ENCODE results near the gene RFX8.
A peak's percentile ranks its signal among the peaks of the same experiment; 100 is the strongest.

The RFX8 gene

DNA sequence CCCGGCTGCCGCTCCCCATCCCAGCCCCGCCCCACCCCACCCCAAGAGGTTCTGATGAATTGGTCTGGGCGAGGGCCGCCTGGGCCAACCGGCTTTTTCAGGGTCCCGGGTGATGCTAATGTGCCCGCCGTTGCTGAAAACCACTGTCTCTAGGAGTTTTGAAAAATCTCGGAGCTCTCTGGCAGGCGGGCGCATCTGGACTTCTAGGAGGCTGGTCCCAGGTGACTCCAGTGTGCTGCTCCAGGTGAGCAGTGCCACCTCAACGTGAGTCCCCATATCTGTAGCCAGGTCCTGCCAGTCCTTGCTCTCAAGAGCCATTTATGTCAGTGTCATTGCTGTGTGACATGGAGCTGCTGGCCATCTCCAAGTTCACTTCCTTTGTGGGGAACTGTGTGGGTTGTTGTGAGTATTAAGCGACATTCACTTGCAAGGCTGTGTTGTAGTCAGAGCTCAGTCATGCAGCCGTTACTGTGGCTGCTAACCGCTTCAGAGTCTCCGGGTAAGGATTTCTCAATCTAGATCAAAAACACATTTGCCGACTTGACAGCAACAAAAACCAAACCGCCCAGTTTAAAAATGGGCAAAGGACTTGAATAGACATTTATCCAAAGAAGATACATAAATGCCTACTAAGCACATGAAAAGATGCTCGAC, at the start of gene RFX8:
Gene RFX8, minus strand, starts transcription at position 382 of the 654 bp plus-strand sequence. CDS start 8,264 bp downstream, outside the sequence.
- Histone ChIP-seq H3K36me3 (ENCODE audit: control insufficient read depth in 5 of 5, insufficient read depth in 5 of 5, low read length in 5 of 5) (no peaks in the 10 kb centered on the region), H3K9ac (ENCODE audit: low read length in 5 of 5) (peak within 1 kb of the TSS in 4 of 5 donors; percentile 4 to 76 (median 28)), H3K27ac (ENCODE audit: low read depth, low read length) (peak within 1 kb of the TSS; percentile 69)

GRCh38 chr2:101521487-101521886, 46.6 kb upstream of the RFX8 start:
- H3K9ac ChIP-seq (ENCODE audit: low read length in 5 of 5): no peak overlapping the region
- H3K9me3 ChIP-seq (ENCODE audit: control insufficient read depth in 5 of 5, low read length in 5 of 5): peaks cover 0 to 5% (median 0%) of the 10 kb centered on the region in 5 donors
- no peak overlapping the region for H3K4me3 ChIP-seq (ENCODE audit: low read depth in 1 of 5, low read length in 5 of 5)
- H3K4me1 ChIP-seq (ENCODE audit: control insufficient read depth in 5 of 5, insufficient read depth in 5 of 5, low read length in 5 of 5): peaks cover 0 to 32% (median 25%) of the 10 kb centered on the region in 5 donors
- peaks cover 0 to 3% (median 0%) of the 10 kb centered on the region in 5 donors for H3K27me3 ChIP-seq (ENCODE audit: control insufficient read depth in 5 of 5, insufficient read depth in 4 of 5, low read length in 5 of 5)
- H3K27ac ChIP-seq (ENCODE audit: low read depth, low read length): no peak overlapping the region
- no peaks in the 10 kb centered on the region for H3K36me3 ChIP-seq (ENCODE audit: control insufficient read depth in 5 of 5, insufficient read depth in 5 of 5, low read length in 5 of 5)

More for the DNA sequence above, at the start of gene RFX8:
- Histone ChIP-seq H3K9me3 (ENCODE audit: control insufficient read depth in 5 of 5, low read length in 5 of 5) (no peaks in the 10 kb centered on the region), H3K27me3 (ENCODE audit: control insufficient read depth in 5 of 5, insufficient read depth in 4 of 5, low read length in 5 of 5) (peaks cover 0 to 4% (median 0%) of the 10 kb centered on the region in 5 donors), H3K4me3 (ENCODE audit: low read depth in 1 of 5, low read length in 5 of 5) (peak within 1 kb of the TSS; percentile 56 to 70 (median 62)), H3K4me1 (ENCODE audit: control insufficient read depth in 5 of 5, insufficient read depth in 5 of 5, low read length in 5 of 5) (peaks cover 1 to 20% (median 14%) of the 10 kb centered on the region in 5 donors)

DNA sequence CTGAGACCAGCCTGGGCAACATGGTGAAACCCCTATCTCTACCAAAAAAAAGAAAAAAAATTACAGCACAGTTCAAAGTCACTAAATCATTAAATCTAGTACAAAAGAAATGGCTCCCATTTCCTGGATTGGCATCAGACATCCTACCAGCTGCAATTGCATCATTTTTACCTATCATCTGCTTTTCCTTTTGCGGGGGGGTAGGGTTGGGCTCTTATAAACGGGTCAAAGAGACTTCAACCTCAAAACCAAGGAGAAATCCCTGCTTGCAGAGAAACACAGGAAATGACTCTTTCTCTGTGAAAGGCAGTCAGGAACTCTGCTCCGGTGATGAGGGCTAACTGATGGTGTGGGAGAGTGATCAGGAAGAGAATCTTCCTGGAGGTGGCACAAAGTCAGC, 45.3 kb upstream of the RFX8 start:
- Histone ChIP-seq H3K36me3 (ENCODE audit: control insufficient read depth in 5 of 5, insufficient read depth in 5 of 5, low read length in 5 of 5) (no peaks in the 10 kb centered on the region), H3K9me3 (ENCODE audit: control insufficient read depth in 5 of 5, low read length in 5 of 5) (peaks cover 0 to 5% (median 0%) of the 10 kb centered on the region in 5 donors), H3K4me3 (ENCODE audit: low read depth in 1 of 5, low read length in 5 of 5) (no peak overlapping the region), H3K27me3 (ENCODE audit: control insufficient read depth in 5 of 5, insufficient read depth in 4 of 5, low read length in 5 of 5) (peaks cover 0 to 3% (median 0%) of the 10 kb centered on the region in 5 donors), H3K27ac (ENCODE audit: low read depth, low read length) (peak overlapping the region; percentile 14), H3K4me1 (ENCODE audit: control insufficient read depth in 5 of 5, insufficient read depth in 5 of 5, low read length in 5 of 5) (peaks cover 2 to 41% (median 27%) of the 10 kb centered on the region in 5 donors), H3K9ac (ENCODE audit: low read length in 5 of 5) (no peak overlapping the region)

- H3K27ac ChIP-seq (ENCODE audit: low read depth, low read length): no peak overlapping the region
- H3K9ac ChIP-seq (ENCODE audit: low read length in 5 of 5): peak overlapping the region in 1 of 5 donors; percentile 16
- H3K36me3 ChIP-seq (ENCODE audit: control insufficient read depth in 5 of 5, insufficient read depth in 5 of 5, low read length in 5 of 5): no peaks in the 10 kb centered on the region
Observed at GRCh38 chr2:101518578-101519492, 43.9 kb upstream of the RFX8 start.

GRCh38 chr2:101517758-101518271, 42.9 kb upstream of the RFX8 start:
- Histone ChIP-seq H3K36me3 (ENCODE audit: control insufficient read depth in 5 of 5, insufficient read depth in 5 of 5, low read length in 5 of 5) (no peaks in the 10 kb centered on the region), H3K27ac (ENCODE audit: low read depth, low read length) (no peak overlapping the region), H3K27me3 (ENCODE audit: control insufficient read depth in 5 of 5, insufficient read depth in 4 of 5, low read length in 5 of 5) (peaks cover 0 to 3% (median 0%) of the 10 kb centered on the region in 5 donors), H3K9ac (ENCODE audit: low read length in 5 of 5) (no peak overlapping the region), H3K4me1 (ENCODE audit: control insufficient read depth in 5 of 5, insufficient read depth in 5 of 5, low read length in 5 of 5) (peaks cover 2 to 45% (median 24%) of the 10 kb centered on the region in 5 donors), H3K9me3 (ENCODE audit: control insufficient read depth in 5 of 5, low read length in 5 of 5) (peaks cover 0 to 5% (median 2%) of the 10 kb centered on the region in 5 donors), H3K4me3 (ENCODE audit: low read depth in 1 of 5, low read length in 5 of 5) (no peak overlapping the region)

More at GRCh38 chr2:101518578-101519492, 43.9 kb upstream of the RFX8 start:
- H3K4me3 ChIP-seq (ENCODE audit: low read depth in 1 of 5, low read length in 5 of 5): peak overlapping the region in 1 of 5 donors; percentile 26
- H3K9me3 ChIP-seq (ENCODE audit: control insufficient read depth in 5 of 5, low read length in 5 of 5): peaks cover 0 to 5% (median 0%) of the 10 kb centered on the region in 5 donors
- peaks cover 2 to 45% (median 24%) of the 10 kb centered on the region in 5 donors for H3K4me1 ChIP-seq (ENCODE audit: control insufficient read depth in 5 of 5, insufficient read depth in 5 of 5, low read length in 5 of 5)
- peaks cover 0 to 3% (median 0%) of the 10 kb centered on the region in 5 donors for H3K27me3 ChIP-seq (ENCODE audit: control insufficient read depth in 5 of 5, insufficient read depth in 4 of 5, low read length in 5 of 5)

DNA sequence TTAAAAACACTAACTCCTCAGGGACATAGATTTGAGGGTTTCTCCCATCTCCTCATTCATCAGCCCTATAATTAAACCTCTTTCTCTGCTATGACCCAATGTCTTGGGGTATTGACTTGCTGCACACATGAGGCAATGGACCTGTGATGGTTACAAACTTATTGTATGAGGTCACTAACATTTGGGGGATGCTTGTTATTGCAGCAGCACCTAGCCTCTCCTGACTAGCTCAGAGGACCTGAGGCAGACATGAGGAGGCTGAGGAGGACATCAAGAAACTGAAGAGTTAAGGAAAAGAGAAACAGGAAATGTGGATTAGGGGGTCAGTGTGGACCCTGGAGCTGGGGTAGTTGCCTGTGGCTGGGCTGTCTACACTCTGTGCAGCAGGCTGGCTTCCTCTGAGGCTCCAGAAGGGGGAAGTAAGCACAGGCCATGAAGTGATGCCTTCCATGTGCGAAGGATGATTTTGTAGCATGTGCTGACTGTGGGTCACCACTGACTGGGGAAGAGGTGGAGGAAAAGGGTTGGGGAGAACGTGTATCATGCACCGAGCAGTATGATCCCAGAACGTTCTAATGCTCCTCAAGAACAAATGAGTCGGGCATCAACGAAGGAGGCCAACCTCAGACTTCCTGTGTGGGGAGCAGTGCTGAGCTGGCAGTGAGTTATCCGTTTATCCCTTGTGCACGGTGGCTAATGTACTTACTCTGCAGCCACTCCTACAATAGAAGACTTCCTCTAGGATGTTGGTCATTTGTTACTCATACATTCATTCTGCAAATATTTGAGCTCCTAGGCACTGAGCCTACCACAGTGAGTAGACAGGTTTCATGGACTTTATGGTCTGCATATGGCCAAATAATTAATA, 42.1 kb upstream of the RFX8 start:
- peaks cover 2 to 45% (median 24%) of the 10 kb centered on the region in 5 donors for H3K4me1 ChIP-seq (ENCODE audit: control insufficient read depth in 5 of 5, insufficient read depth in 5 of 5, low read length in 5 of 5)
- H3K27ac ChIP-seq (ENCODE audit: low read depth, low read length): no peak overlapping the region
- H3K9ac ChIP-seq (ENCODE audit: low read length in 5 of 5): no peak overlapping the region
- peaks cover 0 to 3% (median 0%) of the 10 kb centered on the region in 5 donors for H3K27me3 ChIP-seq (ENCODE audit: control insufficient read depth in 5 of 5, insufficient read depth in 4 of 5, low read length in 5 of 5)
- H3K9me3 ChIP-seq (ENCODE audit: control insufficient read depth in 5 of 5, low read length in 5 of 5): peaks cover 0 to 5% (median 3%) of the 10 kb centered on the region in 5 donors
- H3K4me3 ChIP-seq (ENCODE audit: low read depth in 1 of 5, low read length in 5 of 5): no peak overlapping the region
- H3K36me3 ChIP-seq (ENCODE audit: control insufficient read depth in 5 of 5, insufficient read depth in 5 of 5, low read length in 5 of 5): no peaks in the 10 kb centered on the region

GRCh38 chr2:101516349-101516748, 41.4 kb upstream of the RFX8 start:
- H3K27me3 ChIP-seq (ENCODE audit: control insufficient read depth in 5 of 5, insufficient read depth in 4 of 5, low read length in 5 of 5): peaks cover 0 to 3% (median 0%) of the 10 kb centered on the region in 5 donors
- no peak overlapping the region for H3K9ac ChIP-seq (ENCODE audit: low read length in 5 of 5)
- no peaks in the 10 kb centered on the region for H3K36me3 ChIP-seq (ENCODE audit: control insufficient read depth in 5 of 5, insufficient read depth in 5 of 5, low read length in 5 of 5)
- H3K9me3 ChIP-seq (ENCODE audit: control insufficient read depth in 5 of 5, low read length in 5 of 5): peaks cover 0 to 5% (median 3%) of the 10 kb centered on the region in 5 donors
- no peak overlapping the region for H3K27ac ChIP-seq (ENCODE audit: low read depth, low read length)
- H3K4me3 ChIP-seq (ENCODE audit: low read depth in 1 of 5, low read length in 5 of 5): no peak overlapping the region
- peaks cover 2 to 45% (median 24%) of the 10 kb centered on the region in 5 donors for H3K4me1 ChIP-seq (ENCODE audit: control insufficient read depth in 5 of 5, insufficient read depth in 5 of 5, low read length in 5 of 5)

DNA sequence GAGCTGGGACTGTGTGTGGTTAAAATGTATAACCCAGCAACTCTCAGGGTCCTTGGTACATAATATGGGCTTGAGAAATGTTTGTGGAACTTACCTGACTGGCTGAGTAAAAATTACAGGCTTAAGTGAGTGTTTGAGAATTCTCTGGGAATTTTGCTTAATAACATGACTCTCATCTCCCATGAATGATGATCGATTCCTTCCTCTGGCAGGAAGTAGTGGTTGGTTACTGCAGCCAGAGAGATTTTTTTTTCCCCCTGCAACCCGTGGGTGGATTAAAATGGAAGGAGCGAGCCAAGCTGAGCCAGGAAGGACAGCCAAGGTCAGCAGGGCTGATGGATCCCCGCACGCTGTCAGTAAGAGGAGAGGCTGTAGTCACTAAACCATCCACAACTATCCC, 40.6 kb upstream of the RFX8 start:
- Histone ChIP-seq H3K27ac (ENCODE audit: low read depth, low read length) (peak overlapping the region; percentile 49), H3K4me1 (ENCODE audit: control insufficient read depth in 5 of 5, insufficient read depth in 5 of 5, low read length in 5 of 5) (peaks cover 2 to 41% (median 26%) of the 10 kb centered on the region in 5 donors), H3K9ac (ENCODE audit: low read length in 5 of 5) (no peak overlapping the region), H3K36me3 (ENCODE audit: control insufficient read depth in 5 of 5, insufficient read depth in 5 of 5, low read length in 5 of 5) (no peaks in the 10 kb centered on the region), H3K4me3 (ENCODE audit: low read depth in 1 of 5, low read length in 5 of 5) (no peak overlapping the region), H3K9me3 (ENCODE audit: control insufficient read depth in 5 of 5, low read length in 5 of 5) (peaks cover 0 to 5% (median 3%) of the 10 kb centered on the region in 5 donors), H3K27me3 (ENCODE audit: control insufficient read depth in 5 of 5, insufficient read depth in 4 of 5, low read length in 5 of 5) (peaks cover 0 to 3% (median 0%) of the 10 kb centered on the region in 5 donors)

- Histone ChIP-seq H3K27ac (ENCODE audit: low read depth, low read length) (no peak overlapping the region), H3K27me3 (ENCODE audit: control insufficient read depth in 5 of 5, insufficient read depth in 4 of 5, low read length in 5 of 5) (peaks cover 0 to 3% (median 0%) of the 10 kb centered on the region in 5 donors)
Observed at GRCh38 chr2:101512993-101513392, 38.1 kb upstream of the RFX8 start.

More at GRCh38 chr2:101512993-101513392, 38.1 kb upstream of the RFX8 start:
- Histone ChIP-seq H3K4me1 (ENCODE audit: control insufficient read depth in 5 of 5, insufficient read depth in 5 of 5, low read length in 5 of 5) (peaks cover 6 to 35% (median 28%) of the 10 kb centered on the region in 5 donors), H3K4me3 (ENCODE audit: low read depth in 1 of 5, low read length in 5 of 5) (no peak overlapping the region), H3K9me3 (ENCODE audit: control insufficient read depth in 5 of 5, low read length in 5 of 5) (peaks cover 0 to 5% (median 3%) of the 10 kb centered on the region in 5 donors), H3K36me3 (ENCODE audit: control insufficient read depth in 5 of 5, insufficient read depth in 5 of 5, low read length in 5 of 5) (no peaks in the 10 kb centered on the region), H3K9ac (ENCODE audit: low read length in 5 of 5) (no peak overlapping the region)
